Sigmoid colon (tissue), 4 donors: ENCODE measurements around the gene SLAMF7.

Experiments
- CTCF ChIP-seq, 4 experiments: fragments of 450-650 bp in 3 of 4; fragments of 200-600 bp in 1 of 4; IDR thresholded peaks; one replicate each; pipeline ENCODE4 v1.5.1; 2016 to 2019; ENCODE audit warnings: antibody characterized with exemption in 4 of 4, mild to moderate bottlenecking in 3 of 4, moderate library complexity in 2 of 4
- EP300 ChIP-seq, 4 donors: sonication (generic); formaldehyde crosslinking; IDR thresholded peaks; one replicate each; pipeline ENCODE4 v1.6.1; 2017; ENCODE audit warnings: antibody characterized with exemption in 4 of 4

GRCh38 chr1:160722726-160723125 is 16.3 kb upstream of the SLAMF7 start:
- TF ChIP-seq CTCF (IDR thresholded peaks at IDR 0.05) (no peak), EP300 (IDR thresholded peaks at IDR 0.05) (no peak)
